Endometrium (tissue), 2 donors: ENCODE results near the gene ADGRL2.

Experiments
- FAIRE-seq: peaks from 2 replicates; lab custom pipeline; 2012; peaks lifted over from hg19 to GRCh38; lab: Jason Lieb, UNC
- donor health status: control.
- donor health status: control.

Gene ADGRL2

DNA sequence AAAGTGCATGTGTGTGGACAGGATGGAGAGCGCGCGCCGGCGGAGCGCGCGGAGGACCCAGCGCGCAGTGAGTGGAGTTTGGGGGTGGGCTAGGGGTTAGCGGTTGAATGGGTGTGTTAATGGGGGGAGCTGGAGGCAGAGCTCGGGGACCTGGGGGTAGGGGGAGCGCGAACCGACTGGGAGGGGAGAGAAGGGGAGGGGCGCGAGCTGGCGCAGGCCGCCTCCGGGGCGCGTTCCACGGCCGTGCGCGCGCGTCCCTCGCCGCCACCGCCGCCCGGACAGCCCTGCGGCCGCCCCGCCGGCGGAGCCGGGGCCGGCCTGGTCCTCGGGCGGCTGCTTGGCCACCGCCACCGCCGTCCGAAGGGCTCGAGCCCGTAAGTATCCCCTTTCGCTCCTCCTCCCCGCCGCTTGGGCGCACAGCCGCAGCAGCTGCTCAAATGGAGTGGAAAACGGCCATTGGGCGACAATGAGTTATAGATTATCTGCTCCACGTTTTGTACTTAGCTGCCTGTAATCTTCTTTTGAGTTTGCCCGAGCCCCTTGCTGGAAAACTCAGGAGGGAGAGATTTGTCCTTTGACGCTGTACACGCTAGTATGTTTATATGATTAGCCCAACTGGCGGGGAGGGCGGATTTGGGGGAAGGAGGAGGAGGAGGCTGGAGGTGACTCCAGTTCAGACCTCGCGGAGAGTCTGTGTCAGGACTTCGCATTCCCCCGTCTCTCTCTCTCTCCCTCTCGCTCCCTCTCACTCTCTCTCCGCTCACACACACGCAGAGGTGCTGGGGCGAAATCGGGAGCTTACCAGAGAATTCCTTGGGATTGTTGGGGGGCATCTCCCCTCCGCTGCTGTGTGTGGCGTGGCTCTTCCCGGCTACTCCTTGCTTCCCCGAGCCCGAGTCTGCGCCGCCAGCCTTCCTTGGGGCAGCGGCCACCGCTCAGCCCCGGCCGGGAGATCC is at the start of gene ADGRL2:
TSS of gene ADGRL2 (plus strand) at position 240 of the 956 bp plus-strand sequence. CDS start 36,051 bp downstream, outside the sequence.
- FAIRE-seq, result no peak

DNA sequence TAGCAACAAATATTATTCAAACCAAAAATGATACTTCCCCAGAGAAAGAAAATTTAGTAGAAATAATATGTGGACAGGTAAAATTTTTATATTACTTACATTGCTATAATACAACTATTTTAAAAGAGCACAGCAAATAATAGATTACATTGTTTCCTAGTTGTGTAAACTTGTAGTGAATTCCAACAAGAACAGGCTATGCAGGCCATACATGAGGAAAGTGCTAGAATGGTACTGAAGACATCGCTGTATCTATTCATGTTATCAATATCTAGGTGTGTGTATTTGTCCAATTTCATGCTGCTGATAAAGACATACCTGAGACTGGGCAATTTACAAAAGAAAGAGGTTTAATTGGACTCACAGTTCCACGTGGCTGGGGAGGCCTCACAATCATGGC is 47.9 kb upstream of the ADGRL2 start:
- no peak for FAIRE-seq

DNA sequence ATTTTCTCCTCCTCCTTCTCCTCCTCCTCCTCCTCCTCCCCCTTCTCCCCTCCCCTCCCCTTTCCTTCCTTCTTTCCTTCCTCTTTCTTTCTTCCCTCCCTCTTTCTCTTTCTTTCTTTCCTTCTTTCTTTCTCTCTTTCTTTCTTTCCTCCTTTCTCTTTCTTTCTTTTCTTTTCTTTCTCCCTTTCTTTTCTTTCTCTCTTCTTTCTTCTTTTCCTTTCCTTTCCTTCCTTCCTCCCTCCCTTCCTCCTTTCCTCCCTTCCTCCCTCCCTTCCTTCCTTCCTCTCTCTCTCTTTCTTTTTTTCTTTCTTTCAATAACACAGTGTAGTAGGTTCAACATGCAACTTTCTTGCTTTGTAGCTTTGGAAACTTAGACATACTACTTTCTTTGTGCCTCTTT is 46.3 kb upstream of the ADGRL2 start:
- FAIRE-seq, result no peak

DNA sequence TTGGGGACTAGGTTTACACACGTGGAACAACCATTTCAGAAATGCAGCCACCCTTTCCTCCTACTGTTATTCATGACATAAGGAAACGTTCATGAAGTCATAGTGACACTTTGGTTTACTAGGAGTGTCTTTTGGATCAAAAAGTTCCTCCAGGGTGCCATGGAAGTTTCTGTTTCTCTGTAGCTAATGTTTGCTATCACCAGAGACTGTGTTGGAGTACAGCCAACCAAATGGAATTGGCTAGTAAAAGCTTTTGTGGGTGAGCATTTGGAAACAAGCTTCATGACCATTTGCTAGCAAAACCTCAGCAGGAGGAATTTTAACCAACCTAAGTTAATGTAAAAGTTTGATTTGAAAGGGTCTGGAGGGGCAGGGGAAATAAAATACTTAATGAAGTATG is 43.9 kb upstream of the ADGRL2 start:
- no peak for FAIRE-seq

DNA sequence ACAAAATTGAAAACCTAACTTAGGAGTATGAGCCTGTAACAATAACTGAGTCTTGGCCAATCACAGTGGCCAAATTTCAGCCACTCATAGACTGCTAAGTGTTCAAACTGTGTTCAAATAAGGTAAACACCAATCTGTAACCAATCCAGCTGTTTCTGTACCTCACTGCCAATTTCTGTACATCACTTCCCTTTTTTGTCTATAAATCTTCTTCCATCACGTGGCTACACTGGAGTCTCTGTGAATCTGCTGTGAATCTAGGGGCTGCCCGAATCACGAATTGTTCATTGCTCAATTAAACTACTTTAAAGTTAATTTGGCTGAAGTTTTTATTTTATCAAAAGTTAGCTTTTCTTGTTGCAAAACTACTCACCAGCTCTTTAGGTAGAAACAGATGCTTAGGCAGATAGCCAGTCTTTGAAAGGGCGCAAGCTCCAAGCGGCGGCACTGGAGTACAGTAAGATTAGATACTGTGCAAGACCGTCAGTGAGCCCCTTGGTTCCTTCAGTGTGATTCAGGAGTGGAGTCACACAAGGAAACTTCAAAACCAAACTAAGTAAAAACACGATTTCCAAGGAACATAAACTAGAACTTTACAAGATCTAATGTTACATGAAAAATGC is 43.2 kb upstream of the ADGRL2 start:
- no peak for FAIRE-seq

DNA sequence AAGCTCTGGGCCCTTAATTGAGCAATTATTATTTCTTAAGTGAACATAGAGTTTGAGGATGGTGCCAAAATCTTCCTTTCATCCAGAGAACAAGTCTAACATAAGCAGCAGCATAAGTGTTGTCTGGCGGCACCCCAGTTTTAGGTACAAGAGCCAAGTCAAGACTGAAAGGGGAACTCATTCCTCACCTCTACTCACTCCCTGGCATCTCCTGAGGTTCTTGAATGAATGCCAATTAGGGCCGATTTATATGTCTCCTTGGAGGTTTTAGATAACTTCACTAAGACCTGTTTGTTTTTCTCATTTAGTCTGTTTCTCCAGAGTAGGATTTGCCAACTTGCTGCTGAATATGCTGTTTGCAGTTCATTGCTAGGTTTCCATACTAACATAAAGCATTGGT is 42.6 kb upstream of the ADGRL2 start:
- FAIRE-seq, result no peak

DNA sequence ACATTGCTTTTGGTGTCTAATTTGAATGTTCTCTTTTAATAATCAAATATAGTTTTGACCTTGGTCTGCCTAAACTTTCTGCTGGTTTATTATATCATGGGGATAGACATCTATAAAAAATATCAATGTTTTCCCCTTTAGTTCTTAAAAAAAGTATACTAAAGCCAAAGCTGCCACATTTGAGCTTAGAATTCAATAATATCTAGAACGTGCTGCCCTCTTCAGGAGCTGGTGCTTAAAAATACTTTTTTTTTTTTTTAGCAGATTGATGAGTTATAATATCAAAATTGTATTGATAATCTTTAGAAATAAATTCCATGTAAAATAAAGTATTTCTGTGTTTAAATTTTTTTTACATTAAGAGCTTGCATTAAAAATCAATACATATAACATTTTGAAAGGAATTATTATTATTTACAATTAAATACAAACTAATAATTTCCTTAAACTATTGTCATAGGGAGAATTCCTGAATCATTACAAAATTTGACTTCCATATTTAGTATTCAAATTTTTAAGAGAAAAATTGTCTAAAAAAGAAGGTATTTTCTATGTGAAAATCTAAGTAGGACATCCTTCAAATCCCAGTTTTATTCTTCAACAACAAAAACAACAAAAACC is 40.1 kb upstream of the ADGRL2 start:
- FAIRE-seq, result peak; percentile 90

DNA sequence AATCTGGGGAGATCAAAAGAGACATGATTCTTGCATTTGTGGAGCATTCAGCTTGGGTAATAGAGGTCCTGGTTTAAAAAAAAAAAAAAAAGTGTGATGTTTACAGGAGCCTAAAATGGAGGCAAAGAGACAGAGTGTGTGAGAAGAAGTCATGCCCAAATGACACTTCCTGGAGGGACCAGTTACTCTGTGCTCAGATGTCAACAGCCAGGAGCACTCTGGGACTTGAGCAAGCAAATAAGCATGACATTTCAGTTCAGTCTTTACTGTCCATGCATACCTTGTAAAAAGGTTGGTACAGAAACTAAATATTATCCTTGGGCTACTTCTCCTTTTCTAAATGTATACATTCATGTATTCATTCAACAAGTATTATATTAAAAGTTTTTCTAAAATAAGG is 25.2 kb upstream of the ADGRL2 start:
- no peak for FAIRE-seq

DNA sequence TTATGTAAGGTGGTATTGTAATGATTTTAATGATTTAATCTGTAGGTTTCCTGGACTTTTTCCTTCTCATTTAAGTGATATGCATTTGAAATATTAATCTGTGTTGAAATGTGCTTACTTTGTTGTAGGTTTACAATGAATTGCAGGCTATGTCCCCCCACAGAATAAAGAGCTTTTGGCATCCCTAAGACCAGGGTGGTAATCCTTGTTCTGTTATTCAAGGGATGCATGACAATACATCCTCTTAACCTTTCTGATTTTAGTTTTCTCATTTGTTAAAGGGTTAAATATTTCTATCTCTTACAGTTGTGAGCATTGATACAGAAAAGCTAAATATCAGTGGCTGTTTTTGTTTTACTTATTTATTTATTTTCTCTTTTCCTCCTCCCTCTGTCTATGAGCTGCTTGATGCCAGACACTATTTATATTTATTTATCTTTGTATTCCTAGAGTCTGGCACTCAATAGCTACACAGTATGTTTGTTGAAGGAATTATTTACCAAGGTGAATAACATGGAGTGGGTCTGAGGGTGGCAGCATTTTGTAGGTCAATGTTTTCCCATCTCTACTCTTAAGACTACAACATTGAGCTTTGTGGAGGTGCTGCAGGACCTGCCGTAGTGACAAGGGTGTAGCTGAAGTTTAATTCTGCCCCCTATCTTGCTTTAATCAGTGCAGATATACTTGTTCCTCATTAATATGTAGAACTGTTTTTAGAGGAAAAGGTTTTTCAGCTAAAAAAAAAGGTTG is 19.9 kb upstream of the ADGRL2 start:
- no peak for FAIRE-seq

DNA sequence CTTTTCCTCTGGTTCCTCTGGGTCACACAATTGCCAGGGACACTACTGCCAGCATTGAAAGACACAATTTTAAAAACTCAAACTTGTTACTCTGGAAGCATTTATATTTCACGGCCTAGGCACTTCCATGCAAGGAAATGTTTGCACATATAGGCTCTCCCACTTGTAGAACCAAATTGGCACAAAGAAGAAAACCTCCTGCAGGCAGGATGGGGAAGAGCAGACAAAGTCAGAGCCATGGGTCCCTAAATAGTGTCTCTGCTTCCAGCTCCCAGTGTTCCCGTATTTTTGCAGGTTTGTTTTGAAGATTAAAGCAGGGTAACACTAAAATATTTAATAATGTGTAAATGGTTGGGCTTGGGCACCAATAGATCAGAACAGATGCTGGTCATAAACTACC is 19.0 kb upstream of the ADGRL2 start:
- no peak for FAIRE-seq

DNA sequence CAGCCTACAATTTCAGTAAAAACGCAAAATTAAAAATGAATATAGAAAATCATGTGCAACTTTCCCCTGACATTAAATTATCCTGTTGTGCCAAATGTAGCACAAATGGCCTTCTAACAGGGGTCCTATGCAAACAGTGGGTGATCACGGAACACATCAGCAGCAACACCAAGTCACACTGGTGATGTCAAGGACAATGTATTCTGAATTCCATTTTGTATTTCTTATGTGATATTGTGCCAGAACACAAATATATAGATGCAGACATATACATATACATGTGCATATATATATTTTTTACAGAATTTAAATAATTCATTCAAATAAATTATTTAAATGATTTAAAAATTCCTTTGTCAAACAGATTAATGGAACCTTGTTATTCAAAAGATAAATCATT is 8.6 kb upstream of the ADGRL2 start:
- FAIRE-seq, result no peak

DNA sequence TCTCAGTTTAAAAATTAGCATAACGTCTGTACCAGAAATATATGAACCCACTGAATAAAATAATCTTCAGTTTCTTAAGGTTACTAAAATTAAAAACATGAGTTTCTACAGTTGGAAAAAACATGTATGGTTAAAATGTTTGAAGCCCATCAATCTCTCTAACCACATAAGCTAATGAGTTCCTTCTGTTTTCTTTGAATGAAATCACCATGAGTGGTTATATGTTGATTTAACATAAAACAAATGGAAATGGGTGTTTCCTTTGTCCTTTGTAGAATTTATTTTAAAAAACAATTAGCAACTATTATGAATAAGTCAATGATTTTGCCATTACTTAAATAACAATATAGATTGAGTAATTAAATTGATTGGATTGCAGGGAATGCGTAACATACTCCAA is 3.0 kb upstream of the ADGRL2 start:
- FAIRE-seq, result no peak

DNA sequence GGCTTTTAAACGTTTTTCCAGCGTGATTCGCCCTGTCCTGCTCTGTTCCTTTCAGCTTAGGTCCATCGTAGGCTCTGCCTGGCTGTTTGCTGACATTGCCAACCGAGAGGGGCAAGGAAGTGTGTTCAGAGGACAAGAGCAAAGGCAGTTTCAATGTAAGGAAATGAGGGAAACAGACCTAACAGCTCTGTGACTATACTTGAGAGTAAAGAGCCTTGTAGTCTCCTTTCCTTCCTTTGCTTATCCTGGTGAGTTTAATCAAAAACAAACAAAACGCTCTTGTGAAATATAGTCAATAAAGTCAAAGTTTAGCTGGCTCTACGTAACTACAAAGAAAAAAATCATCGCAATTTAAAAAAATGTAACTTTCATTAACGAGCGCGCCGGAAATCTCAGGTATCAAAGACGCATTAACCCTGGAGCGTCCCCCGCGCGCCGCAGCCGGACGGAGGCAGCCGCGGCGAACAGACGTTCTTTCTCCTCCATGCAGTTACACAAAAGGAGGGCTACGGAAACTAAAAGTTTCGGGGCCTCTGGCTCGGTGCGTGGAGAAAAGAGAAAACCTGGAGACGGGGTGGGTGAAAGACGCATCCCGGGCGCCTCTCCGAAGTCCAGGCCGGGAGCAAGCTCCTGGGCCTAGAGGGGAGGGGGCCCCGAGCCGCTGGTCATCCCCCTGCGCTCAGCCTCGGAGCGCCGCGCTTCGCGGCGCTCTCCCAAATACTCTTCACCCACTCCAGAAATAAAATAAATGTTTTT is 617 bp upstream of the ADGRL2 start:
- FAIRE-seq, result no peak

DNA sequence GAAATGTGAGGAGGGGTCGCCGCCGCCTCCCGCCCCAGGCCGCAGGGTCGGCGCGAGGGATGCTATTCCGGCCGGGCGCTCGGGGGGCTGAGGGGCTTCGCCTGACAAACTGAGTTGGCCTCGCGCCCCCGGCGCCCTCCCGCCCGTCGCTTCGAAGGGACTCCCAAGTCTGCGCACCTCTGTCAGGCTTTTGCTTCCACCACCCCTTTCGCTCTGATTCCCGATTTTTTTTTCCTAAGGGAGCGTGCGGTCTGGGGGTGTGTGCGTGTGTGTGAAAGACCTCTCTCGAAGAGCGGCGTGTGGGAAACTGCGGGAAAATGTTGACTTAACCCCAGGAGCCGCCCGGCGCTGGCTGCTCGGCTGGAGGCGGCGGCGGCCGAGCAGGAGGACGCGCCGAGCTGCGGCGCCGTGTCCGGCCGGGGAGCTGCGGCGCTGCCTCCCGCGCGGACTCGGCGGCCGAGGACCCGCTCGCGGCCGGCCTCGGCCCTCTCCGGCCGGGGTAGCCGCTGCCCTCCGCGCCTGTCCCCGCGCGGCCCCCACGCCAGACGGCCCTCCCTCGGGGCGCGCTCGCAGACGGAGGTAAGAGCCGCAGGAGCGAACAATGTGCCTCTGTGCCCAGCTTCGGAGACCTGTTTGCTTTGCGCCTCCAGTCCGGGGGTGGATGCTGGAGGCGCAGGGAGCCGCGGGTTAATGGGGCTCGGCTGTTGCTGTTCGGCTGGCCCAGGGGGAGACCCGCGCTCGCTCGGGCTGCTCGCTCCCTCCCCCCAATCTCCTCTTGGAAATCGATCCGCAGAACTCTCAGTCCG is 1.1 kb downstream of the ADGRL2 start:
- no peak for FAIRE-seq

DNA sequence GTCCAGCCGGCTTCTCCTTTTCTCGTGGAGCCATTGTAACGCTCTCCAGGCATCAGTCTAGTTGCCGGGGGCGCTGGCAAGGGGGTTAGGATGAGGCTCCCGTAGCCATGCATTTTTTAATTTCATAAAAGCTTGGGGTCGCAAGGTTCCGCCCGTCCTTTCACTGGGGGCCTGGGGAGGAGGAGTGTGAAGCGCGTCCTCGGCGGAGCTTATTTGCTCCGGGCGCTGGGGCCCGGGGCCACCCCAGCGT is 1.6 kb downstream of the ADGRL2 start:
- FAIRE-seq, result no peak

DNA sequence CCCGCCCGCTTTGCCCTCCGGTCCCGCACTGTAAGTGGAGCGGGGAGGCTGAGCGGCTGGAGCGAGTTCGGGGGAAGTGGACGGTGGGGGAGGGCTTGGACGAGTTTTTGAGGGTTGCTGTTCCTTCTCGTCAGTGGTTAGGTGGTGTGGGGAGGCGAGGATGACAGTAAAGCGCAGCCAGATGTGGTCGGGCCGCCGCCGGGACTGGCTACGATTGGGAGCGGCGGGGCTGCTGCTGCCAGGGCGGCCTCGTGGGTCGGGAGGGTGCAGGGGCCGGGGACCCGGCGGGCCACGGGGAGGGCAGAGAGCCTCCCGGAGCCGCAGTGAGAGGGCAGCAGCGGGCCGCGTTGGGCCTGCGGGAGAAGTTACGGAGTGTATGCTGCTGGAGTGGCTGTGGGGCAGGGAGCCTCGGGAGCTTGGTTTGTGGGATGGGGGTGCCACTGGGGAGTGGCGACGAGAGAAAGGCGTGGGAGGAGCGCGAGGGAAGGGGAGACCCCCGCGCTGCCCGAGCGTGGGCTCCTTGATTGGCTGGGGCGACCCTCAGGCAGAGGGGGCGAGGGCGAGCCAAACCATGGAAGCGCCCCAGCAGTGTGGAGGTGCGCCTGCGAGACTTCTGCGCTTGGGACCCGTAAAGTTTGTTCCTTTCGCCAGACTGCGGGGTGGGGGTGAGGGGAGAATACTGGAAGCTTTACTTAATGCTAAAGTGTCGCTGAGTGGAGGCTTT is 2.1 kb downstream of the ADGRL2 start:
- no peak for FAIRE-seq

DNA sequence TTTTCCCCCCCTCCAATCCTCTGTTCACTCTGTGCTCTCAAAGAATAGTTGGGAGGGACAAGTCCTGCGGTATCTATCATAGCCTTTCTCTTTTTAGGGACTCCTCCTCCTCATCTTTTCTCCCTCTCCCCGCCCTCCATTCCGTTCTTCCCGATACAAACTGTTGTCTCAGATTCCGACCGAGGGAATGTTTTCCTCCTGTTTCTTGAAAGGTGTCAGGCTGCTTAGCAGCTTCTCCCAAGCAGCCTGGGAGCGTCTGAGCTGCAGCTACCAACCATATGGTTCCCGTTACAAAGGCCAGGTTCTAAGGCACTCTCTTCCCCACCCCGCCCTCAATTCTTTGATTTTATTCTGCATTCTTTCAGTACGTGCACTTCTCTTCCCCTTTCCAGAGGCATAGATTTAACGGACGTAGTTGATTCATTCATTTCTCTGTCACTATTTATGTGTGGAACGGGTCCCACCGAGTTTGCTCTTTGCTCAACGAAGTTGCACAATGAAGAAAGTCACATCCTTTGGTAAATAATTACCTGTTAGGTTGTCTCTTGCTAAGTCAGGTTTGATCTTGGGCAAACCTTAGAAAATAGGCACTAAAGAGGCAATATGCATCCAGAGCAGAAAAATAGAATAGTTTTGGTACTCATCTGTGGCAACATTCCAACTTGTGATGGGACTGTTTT is 2.8 kb downstream of the ADGRL2 start:
- FAIRE-seq, result no peak

DNA sequence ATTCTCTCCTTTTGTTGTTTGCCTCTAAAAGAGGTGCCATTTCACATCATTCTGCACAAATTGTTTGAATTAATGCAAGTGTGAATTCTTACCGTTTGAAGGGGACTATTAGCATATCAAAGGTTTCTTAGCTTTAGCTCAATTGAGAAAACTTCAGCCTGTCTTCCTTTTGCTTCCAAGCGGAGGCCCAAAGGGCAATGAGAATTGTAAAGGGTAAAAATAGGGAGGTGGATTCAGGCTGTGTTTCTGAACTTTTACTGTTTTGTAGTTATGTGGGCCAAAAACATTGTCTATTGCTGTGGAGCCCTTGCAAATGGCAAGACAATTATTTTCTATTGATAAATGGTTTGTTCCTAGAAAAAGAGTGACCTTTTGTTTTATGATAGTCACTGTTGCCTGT is 3.6 kb downstream of the ADGRL2 start:
- FAIRE-seq, result no peak

DNA sequence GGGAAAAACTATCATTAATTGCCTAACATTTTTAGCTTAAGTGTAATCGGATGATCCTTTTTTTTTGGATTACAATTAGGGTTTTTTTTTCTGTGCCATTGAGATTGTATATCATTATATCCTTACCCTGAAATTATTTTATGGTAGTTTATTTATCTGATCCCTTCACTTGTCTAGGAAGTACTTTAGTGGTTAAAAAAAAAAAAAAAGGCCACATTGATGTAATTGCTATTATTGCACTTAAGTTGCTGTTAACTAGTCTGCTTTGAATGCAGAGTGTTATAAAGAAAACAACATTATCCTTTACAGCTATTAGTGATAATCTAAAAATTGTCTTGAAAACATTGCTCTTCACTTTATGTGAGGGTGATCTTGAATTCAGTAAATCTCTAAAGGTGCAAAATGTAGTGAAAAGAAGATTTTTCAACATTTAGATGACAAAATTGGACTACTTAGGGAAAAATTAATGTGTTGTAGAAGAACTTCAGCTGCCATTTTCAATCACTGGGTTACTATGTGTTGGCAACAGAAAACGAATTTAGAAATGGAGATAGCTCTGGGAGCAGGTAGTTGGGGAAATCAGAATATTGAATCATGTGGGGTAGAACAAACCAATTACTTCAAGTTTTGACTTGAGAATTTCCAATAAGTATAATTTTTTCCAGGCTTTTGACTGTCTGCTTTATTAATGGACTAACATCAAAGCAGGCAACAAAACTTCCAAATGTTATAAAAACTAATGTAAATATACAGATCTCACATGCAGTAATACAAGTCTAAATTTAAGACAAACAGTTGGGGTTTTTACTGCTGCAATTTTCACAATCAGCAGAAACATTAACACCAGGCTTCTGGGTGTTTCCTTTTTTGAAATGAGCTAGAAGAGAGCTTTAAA is 5.0 kb downstream of the ADGRL2 start:
- FAIRE-seq, result no peak
